ENCODE measurements around the gene FOXP4.

The FOXP4 gene

GRCh38 chr6:41582540-41582939 is 36.4 kb downstream of the FOXP4 start:
- H3K36me3 ChIP-seq (ENCODE audit: insufficient read depth, low read length), result no peaks in the 10 kb centered on the region
- no peaks in the 10 kb centered on the region for H4K20me1 ChIP-seq (ENCODE audit: insufficient read depth, low read length)
- H3K27me3 ChIP-seq (ENCODE audit: insufficient read depth, low read length), result no peaks in the 10 kb centered on the region
- no peaks in the 10 kb centered on the region for H3K9me3 ChIP-seq (ENCODE audit: low read length)
- H3K79me2 ChIP-seq (ENCODE audit: insufficient read depth, low read length), result no peaks in the 10 kb centered on the region
- no peak overlapping the region for H2AFZ ChIP-seq (ENCODE audit: low read length)
- no peak overlapping the region for H3K4me3 ChIP-seq (ENCODE audit: low read depth, low read length, poor library complexity, severe bottlenecking)
- no peaks in the 10 kb centered on the region for H3K4me1 ChIP-seq (ENCODE audit: insufficient read depth, low read length, severe bottlenecking)
- TF ChIP-seq EZH2 (IDR thresholded peaks at IDR 0.05; ENCODE audit: borderline replicate concordance, low read length) (no peak), CTCF (IDR thresholded peaks at IDR 0.05; ENCODE audit: low read length) (no peak)
- H3K4me2 ChIP-seq (ENCODE audit: low read length), result no peak overlapping the region
- no peaks in the 10 kb centered on the region for H3K9me2 ChIP-seq (ENCODE audit: low read depth, low read length)
- H3K9ac ChIP-seq (ENCODE audit: low read length), result no peak overlapping the region
- no peaks in the 10 kb centered on the region for H3F3A ChIP-seq (ENCODE audit: insufficient read depth, low read length)
- no peak overlapping the region for H3K27ac ChIP-seq (ENCODE audit: low read depth, low read length, poor library complexity, severe bottlenecking)

GRCh38 chr6:41583565-41583964 is 37.4 kb downstream of the FOXP4 start:
- TF ChIP-seq CTCF (IDR thresholded peaks at IDR 0.05; ENCODE audit: low read length), result no peak
- TF ChIP-seq EZH2 (IDR thresholded peaks at IDR 0.05; ENCODE audit: borderline replicate concordance, low read length), result no peak
- H3K36me3 ChIP-seq (ENCODE audit: insufficient read depth, low read length), result no peaks in the 10 kb centered on the region
- no peaks in the 10 kb centered on the region for H3K4me1 ChIP-seq (ENCODE audit: insufficient read depth, low read length, severe bottlenecking)

GRCh38 chr6:41584205-41584604 is 38.0 kb downstream of the FOXP4 start:
- H3K4me2 ChIP-seq (ENCODE audit: low read length), result no peak overlapping the region

More at GRCh38 chr6:41583565-41583964, 37.4 kb downstream of the FOXP4 start:
- H3K27ac ChIP-seq (ENCODE audit: low read depth, low read length, poor library complexity, severe bottlenecking), result no peak overlapping the region
- no peak overlapping the region for H3K4me2 ChIP-seq (ENCODE audit: low read length)
- H3K9me3 ChIP-seq (ENCODE audit: low read length), result no peaks in the 10 kb centered on the region
- no peaks in the 10 kb centered on the region for H3K9me2 ChIP-seq (ENCODE audit: low read depth, low read length)
- no peak overlapping the region for H2AFZ ChIP-seq (ENCODE audit: low read length)
- no peak overlapping the region for H3K4me3 ChIP-seq (ENCODE audit: low read depth, low read length, poor library complexity, severe bottlenecking)
- H3K9ac ChIP-seq (ENCODE audit: low read length), result no peak overlapping the region
- no peaks in the 10 kb centered on the region for H3F3A ChIP-seq (ENCODE audit: insufficient read depth, low read length)
- H3K79me2 ChIP-seq (ENCODE audit: insufficient read depth, low read length), result no peaks in the 10 kb centered on the region
- H3K27me3 ChIP-seq (ENCODE audit: insufficient read depth, low read length), result no peaks in the 10 kb centered on the region
- H4K20me1 ChIP-seq (ENCODE audit: insufficient read depth, low read length), result no peaks in the 10 kb centered on the region

More at GRCh38 chr6:41584205-41584604, 38.0 kb downstream of the FOXP4 start:
- Histone ChIP-seq H3K27me3 (ENCODE audit: insufficient read depth, low read length) (no peaks in the 10 kb centered on the region), H3K4me1 (ENCODE audit: insufficient read depth, low read length, severe bottlenecking) (no peaks in the 10 kb centered on the region), H3K9me2 (ENCODE audit: low read depth, low read length) (no peaks in the 10 kb centered on the region), H3K27ac (ENCODE audit: low read depth, low read length, poor library complexity, severe bottlenecking) (no peak overlapping the region), H4K20me1 (ENCODE audit: insufficient read depth, low read length) (no peaks in the 10 kb centered on the region), H3K36me3 (ENCODE audit: insufficient read depth, low read length) (no peaks in the 10 kb centered on the region), H3K9me3 (ENCODE audit: low read length) (no peaks in the 10 kb centered on the region), H3K9ac (ENCODE audit: low read length) (no peak overlapping the region), H2AFZ (ENCODE audit: low read length) (no peak overlapping the region), H3K4me3 (ENCODE audit: low read depth, low read length, poor library complexity, severe bottlenecking) (no peak overlapping the region), H3F3A (ENCODE audit: insufficient read depth, low read length) (no peaks in the 10 kb centered on the region), H3K79me2 (ENCODE audit: insufficient read depth, low read length) (no peaks in the 10 kb centered on the region)
- no peak for TF ChIP-seq EZH2 (IDR thresholded peaks at IDR 0.05; ENCODE audit: borderline replicate concordance, low read length)
- TF ChIP-seq CTCF (IDR thresholded peaks at IDR 0.05; ENCODE audit: low read length), result no peak

Data from OCI-LY1 (cell line).